HG02981 (cell line): ENCODE measurements around the gene HNMT.
"Not testable (repeated sequence)": the region's sequence is repeated elsewhere in the genome, so short reads cannot be mapped to it uniquely, and the experiment has no call there.

Experiments
- ATAC-seq: cut with Tn5 transposase; IDR thresholded peaks from one replicate; pipeline ENCODE4 v1.9.1; 2021; ENCODE audit warnings: mild to moderate bottlenecking, moderate library complexity; ENCODE audit not compliant: unreplicated experiment

Gene HNMT

DNA sequence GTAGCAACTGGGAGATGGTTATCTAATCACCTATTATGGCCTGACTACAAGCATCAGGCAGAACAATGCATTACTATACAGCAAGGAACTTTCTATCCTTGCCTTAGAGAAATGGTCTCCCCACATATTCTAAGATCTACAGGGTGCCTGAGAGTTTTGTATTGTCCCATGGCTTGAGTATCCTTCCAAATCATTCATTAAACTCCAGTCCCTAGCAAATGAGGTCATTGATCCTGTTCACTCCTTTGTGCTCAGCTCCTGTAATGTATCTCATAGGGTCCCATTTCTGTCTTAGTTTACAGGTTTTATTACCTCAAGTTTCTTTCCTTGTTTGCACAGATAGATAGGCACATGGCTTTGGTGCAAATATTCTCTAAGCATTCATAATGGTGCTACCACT is 9.0 kb downstream of the HNMT start:
- no peak for ATAC-seq

DNA sequence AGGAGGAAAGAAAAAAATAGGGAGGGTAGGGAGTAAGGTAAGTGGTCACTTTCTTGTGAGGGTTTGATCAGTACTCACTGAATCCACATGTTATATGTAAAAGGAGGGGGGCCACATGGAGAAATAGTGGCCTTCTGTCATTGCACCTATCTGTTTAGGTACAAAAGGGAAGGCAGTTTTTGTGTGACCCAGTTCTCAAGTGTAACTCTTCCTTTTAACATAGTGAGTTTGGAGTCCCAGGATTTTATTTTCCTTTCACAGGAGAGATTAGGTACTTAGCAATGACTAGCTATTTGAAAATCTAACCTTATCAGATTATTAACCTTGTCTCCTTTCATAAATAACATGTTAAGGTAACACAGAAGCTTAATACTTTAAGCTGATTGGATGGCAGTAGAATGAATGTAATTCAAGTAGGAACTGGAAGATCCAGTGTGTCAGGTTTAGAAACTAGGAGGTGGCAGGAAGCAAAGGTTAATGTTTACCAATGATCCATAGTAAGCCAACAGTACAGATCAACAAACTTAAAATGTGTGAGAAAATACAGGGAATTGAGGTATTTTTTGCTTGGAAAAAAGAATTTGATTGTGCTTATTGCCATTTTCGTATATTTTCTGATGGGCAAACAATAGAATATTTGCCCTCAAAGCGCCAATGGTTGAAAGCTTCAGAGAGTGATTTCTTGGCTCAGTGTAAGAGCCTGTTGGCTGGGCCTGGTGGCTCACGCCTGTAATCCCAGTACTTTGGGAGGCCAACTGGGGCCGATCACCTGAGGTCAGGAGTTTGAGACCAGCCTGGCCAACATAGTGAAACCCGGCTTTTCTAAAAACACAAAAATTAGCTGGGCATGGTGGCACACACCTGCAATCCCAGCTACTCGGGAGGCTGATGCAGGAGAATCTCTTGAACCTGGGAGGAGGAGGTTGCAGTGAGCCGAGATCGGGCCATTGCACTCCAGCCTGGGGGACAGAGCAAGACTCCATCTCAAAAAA is 11.3 kb downstream of the HNMT start:
- ATAC-seq: no peak

DNA sequence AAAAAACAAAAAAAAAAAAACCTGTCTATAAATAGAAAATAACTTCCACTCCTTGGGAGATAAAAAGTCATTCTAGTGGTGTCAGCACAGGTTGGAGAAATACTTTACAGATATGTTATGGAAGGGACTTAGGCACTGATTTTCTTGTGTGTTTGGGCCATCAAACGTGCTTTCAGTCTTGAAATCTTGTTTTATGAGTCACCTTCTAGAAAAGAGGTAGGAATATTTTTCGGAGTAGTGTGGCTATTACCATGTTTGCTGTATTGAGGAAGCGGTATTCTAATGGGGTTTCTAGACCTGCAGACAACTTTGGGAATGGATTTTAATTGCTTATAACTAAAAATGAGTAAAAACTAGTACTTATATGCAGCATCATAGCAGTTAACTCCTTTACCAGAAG is 12.0 kb downstream of the HNMT start:
- no peak for ATAC-seq

DNA sequence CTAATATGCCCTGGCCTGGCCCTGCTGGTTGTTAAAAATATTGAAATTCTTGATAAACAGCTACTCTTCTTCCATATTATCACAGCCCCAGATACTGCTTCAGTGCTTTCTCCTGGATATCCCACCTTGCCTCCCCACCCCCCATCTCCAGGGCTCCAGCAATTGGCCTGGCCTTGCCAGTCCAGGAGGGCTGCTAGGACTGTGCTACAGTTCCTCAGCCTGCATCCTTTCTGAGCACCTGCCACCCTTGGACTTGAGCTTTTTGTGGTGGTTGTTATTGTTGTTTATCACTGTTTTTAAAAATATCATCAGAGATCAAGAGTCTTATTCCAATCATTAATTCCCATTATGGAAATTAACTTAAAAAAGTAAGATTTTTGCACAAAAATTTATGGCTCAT is 13.5 kb downstream of the HNMT start:
- no peak for ATAC-seq

DNA sequence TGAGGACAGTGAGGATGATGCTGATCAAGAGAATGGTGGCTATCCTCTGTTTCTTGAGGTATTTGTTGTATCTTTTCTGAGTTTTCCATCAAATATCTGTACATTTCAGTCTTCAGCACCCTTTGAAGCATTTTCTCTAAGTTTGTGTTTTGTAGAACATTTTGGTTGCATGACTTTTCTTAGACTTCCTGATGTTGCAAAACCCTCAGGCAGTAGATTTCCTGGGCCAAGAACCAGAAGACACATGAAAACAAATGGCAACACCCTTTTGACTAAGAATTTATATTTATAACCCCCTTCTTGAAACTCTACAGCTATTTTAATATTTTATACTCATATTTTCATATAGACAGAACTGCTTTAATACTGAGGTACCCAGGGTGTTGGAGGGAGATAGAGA is 16.2 kb downstream of the HNMT start:
- ATAC-seq: no peak

DNA sequence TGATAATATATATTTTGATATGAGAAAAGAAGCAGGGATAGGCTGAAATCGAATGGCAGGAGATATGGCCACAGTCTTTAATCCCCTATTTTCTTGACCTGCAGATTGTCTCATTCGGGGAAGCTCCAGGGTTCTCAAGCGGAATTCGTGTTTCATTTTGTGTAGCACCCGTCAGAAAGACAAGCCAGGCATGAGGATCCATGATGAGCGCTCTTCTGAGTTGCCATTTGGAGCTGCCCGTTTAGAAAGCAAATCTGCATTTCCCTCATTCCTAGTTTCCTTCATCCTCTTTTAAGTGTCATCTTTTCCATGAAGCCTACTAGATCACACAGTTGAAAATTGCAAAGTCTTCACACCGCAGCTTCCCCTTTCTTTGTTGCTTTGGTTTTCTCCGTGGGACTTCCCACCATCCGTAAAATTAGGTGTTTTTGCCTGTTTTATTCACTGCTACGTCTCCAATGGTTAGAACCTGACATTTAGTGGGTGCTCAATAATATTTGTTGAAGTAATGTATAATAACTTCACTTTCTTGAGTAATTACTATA is 16.9 kb downstream of the HNMT start:
- ATAC-seq: no peak

DNA sequence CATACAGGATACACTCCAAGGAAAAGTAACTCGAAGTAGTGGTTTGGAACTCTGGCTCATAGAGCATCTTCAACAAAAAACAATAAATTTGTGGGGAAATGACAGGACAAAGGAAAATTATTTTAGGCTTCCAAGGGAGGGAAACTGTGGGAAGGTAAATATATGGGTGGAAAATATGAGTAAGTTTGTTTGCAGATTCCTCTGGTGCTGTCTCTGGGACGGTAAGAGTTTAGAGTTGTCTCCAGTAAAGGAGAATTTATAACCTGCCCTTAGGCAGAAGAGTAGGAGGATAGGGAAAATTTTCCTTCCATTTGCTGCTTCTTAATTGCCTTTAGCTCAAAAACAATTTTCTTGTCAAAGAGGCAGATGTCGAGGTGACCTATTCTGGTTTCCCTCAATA is 19.3 kb downstream of the HNMT start:
- ATAC-seq: no peak

DNA sequence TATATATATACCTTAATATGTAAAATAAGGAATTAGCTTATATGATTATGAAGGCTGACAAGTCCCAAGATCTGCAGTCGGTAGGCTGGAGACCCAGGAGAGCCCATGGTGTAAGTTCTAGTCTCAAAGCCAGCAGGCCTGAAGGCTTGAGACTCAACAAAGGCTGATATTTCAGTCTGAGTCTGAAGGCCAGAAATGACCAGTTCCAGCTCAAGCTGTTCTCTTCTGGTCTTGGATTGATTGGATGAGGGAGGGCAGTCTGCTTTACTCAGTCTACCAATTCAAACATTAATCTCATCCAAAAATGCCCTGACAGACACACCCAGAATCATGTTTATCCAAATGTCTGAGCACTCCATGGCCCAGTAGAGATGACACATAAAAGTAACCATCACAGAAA is 22.0 kb downstream of the HNMT start:
- no peak for ATAC-seq

DNA sequence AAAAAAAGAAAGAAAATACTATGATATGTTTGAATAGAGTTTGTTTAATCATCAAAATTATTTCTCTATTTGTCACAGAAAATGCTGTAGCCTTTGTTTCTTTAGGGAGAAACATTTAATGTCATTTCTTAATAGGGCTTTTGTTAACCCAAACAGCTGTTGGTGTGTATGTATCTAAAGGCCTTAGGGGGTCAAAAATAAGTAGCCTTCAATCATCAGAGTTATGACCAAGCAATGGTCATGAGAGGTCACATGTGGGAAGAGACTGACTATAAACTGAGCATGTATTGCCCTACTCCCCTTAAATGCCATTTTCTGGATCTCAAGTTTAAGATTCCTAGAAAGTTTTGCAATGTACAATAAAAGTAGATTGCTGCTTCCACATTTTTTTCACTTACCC is 22.7 kb downstream of the HNMT start:
- no peak for ATAC-seq

DNA sequence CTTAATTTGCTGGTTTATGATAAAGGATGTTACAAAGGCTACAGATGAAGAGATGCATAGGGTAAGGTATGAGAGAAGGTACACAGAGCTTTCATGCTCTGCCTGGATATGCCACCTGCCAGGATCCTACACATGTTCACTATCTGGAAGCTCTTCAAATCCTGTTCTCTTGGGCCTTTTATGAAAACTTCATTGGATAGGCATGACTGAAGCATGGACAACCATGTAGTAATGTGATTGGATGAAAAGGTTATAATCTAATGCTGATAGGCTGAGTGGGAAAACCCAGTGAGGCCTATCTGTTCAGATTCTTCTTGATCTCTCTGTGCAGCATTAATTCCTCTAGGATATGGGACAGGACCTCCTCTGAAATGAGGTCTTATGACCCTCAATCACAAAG is 26.8 kb downstream of the HNMT start:
- no peak for ATAC-seq

DNA sequence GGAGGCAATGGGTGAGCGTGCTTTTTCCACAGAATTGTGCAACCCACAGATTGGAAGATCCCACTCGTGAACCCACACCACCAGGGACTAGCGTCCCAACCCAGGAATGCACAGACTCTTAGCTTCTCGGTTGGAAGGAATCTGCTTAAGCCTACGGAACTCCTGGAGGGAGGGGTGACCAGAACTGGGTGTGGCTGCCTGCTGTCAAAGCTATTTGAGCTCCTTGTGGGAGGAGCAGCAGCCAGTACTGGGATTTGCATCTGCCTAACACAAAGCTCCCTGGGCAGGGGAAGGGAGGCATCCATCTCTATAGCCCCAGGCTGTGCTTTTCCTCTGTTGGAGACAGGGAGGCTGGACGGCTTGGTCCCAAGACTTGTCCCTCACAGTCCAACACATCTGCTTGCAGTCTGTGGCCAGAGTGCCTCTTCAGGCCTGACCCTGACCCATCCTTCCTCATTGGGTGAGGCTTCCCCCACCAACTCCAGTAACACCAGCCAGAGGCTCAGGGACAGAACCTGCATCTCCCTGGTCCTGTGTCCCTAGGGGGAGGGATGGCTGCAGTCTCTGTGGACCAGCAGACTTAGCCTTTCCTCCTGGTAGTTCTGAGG is 27.9 kb downstream of the HNMT start:
- ATAC-seq: no peak

DNA sequence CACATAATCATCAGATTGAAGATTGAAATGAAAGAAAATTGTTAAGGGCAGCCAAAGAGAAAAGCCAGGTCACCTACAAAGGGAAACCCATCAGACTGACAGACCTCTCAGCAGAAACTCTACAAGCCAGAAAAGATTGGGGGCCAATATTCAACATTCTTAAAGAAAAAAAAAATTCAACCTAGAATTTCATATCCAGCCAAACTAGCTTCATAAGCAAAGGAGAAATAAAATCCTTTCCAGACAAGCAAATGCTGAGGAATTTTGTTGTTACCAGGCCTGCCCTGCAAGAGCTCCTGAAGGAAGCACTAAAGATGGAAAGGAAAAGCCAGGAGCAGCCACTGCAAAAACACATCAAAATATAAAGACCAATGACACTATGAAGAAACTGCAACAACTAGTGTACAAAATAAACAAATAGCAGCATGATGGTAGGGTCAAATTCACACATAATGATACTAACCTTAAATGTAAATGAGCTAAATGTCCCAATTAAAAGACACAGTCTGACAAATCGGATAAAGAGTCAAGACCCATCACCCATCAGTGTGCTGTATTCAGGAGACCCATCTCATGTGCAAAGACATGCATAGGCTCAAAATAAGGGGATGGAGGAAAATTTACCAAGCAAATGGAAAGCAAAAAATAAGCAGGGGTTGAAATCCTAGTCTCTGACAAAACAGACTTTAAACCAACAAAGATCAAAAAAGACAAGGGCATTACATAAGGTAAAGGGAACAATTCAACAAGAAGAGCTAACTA is 29.6 kb downstream of the HNMT start:
- not testable (repeated sequence) for ATAC-seq

DNA sequence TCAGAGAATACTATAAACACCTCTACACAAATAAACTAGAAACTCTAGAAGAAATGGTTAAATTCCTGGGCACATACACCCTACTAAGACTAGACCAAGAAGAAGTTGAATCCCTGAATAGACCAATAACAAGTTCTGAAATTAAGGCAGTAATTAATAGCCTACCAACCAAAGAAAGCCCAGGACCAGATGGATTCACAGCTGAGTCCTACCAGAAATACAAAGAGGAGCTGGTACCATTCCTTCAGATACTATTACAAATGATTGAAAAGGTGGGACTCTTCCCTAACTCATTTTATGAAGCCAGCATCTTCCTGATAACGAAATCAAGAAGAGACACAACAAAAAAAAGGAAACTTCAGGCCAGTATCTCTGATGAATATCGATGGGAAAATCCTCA is 31.1 kb downstream of the HNMT start:
- not testable (repeated sequence) for ATAC-seq

DNA sequence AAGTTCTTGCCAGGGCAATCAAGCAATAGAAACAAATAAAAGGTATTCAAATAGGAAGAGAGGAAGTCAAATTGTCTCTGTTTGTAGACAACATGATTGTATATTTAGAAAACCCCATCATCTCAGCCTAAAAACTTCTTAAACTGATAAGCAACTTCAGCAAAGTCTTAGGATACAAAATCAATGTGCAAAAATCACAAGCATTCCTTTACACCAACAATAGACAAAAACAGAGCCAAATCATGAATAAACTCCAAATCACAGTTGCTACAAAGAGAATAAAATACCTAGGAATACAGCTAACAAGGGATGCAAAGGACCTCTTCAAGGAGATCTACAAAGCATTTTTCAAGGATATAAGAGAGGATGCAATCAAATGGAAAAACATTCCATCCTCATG is 31.9 kb downstream of the HNMT start:
- not testable (repeated sequence) for ATAC-seq

DNA sequence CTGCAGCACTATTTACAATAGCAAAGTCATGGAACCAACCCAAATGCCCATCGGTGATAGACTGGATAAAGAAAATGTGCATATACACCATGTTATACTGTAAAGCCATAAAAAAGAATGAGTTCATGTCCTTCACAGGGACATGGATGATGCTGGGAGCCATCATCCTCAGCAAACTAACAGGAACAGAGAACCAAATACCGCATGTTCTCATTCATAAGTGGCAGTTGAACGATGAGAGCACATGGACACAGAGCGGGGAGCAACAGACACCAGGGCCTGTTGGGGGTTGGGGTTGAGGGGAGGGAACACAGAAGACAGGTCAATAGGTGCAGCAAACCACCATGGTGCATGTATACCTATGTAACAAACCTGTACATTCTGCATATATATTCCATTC is 33.5 kb downstream of the HNMT start:
- ATAC-seq: no peak

DNA sequence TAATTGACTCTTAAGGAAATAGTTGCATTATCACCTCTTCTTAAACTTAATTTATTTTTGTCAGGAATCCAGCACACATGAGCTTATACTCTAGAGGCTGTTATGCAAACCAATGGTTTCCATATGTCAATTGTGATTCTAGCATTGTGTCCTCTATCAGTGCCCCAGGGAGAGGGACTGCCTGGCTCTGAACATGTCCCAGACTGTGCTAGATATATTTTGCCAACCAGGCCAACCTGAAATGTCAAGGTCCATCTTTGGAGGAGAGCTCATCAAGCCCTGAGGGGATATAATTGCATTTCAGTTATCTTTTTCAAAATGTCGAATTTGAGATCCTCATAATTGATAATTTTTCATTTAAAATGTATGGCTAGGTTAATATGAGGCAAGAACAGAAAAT is 34.2 kb downstream of the HNMT start:
- ATAC-seq: no peak

DNA sequence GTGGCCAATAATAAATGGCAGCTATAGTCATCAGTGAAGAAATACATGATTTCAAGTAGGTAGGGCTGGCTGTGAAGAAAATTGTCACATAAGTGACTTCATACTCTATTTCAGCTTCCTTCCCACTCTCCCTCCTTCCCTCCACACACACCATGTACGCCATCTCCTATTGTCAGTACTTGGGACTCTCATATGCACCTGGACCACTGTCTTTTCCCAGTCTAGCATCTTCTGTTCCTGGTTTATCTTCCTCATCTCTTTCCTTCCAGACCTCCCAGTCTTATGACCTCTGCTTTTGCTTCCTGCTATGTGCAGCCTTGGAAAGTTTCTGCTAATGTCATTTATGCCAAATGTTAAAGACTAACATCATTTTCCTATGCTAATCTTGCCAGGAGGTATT is 35.0 kb downstream of the HNMT start:
- no peak for ATAC-seq

DNA sequence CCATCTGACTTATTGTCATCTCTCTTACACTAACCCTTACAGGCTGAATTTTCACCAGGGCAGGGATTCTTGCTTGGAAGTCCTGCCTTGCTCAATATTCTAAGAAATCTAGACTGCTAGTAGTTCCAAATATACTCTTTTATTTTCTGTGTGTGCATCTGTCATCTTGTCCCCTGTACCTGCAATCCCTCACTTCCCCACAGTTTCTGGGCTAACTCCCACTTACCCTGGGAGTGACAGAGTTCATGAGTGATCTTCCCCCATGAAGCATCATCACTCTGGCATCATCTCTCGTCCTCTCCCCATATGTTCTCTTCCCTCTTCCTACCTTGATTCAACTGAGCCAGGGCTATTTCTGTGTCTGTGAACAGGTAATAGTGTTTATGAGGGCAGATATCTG is 35.7 kb downstream of the HNMT start:
- ATAC-seq: no peak

DNA sequence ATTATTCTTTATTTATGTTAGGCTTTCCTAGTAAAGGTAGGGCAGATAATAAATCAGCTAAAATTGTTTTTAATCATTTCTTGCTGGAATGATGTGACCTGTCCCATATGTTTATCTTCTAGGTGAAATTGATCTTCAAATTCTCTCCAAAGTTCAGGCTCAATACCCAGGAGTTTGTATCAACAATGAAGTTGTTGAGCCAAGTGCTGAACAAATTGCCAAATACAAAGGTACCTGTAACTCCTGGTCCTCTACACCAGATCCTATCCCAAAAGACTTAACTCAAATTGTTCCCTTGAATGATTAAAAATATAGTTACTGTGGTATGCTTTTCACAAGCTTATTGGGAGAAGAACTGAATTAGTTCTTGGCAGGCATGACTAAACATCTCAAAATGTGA is 36.5 kb downstream of the HNMT start:
- no peak for ATAC-seq

DNA sequence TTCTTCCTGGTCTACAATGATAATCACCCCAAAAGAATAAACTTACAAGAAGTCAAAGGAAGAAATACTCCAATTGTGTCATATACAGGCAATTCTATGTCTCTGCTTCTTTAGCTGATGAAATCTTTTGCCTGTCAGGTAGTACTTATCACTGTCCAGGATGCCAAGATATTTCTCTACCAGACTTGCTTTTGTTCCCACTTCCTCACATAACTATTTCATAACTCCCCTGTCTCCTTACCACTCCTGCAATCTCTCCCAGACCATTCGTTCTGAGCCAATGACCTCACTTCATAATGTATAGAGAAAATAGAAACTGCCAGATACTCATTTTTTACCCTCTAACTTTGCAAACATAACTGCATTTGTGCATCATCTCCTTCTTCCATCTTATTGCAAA is 39.1 kb downstream of the HNMT start:
- ATAC-seq: no peak

DNA sequence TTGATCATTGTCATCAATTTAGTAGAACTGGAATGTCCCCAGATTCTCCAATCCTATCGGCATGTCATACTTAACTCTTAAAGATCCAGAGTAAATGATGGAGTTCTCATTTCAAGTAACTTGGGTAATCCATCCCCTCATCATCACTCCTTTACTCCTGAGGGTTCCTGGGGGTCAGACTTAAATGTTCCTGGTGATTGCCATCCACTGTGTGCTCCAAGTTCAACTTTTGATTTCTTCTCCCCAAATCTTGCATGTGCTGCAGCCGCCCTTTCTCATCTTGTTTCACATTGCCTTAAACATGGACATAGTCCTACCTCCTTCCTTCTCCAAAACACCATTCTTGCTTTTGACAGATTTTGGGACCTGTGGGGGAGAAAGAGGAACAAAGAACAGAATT is 43.2 kb downstream of the HNMT start:
- ATAC-seq: no peak
